Measurements from ENCODE around the gene BPIFB4. TPM values are rescaled to one million over a fixed set of nuclear protein-coding genes. Genes with fewer than 3 reads are reported as not detected.

Gene BPIFB4
- total RNA-seq (not detected in 2 replicates), polyA plus RNA-seq (not detected in 2 replicates), polyA minus RNA-seq (not detected in 2 replicates), Bru-seq, nascent RNA (not detected), BruChase-seq, experiment 1, labeled RNA remaining after a 6-hour chase (not detected), BruChase-seq, experiment 2, labeled RNA remaining after a 2-hour chase (not detected)
- not detected in 2 replicates for polyA plus RNA-seq (2011; cell fraction: cytosol; rRNA removed)
- not detected in 2 replicates for polyA plus RNA-seq (2011; cell fraction: nucleus; rRNA removed)
- not detected in 2 replicates for polyA plus RNA-seq (2012)
- polyA minus RNA-seq (2011; cell fraction: cytosol; rRNA and poly(A)+ RNA removed) = not detected
- not detected in 2 replicates for polyA minus RNA-seq (2011; cell fraction: nucleus; rRNA and poly(A)+ RNA removed)
- long read RNA-seq = 0 reads

DNA sequence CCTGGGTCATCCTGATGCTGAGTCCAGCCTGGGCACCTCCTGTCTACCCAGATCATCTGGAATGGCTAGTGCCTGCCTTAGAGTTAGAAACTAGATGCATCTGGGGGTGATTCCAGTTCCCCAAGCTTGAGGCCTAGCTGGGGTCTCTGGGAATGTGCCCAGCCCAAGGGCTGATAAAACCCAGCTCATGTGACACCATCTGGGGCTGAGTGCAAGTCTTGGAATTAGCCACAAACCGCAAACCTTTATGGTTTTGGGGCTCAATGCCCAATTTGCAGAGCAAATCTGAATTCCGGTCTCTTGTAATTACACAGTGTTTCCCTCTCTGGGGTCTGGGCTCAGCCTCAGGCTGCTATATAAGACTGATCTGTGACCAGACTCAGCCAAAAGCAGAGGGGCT, at the start of gene BPIFB4:
Gene BPIFB4 (plus strand): TSS at position 385 of the 400 bp plus-strand sequence. CDS start 1,884 bp downstream, outside the sequence.
- no peak for TF ChIP-seq POLR2A (IDR thresholded peaks at IDR 0.05; ENCODE audit: low read depth, low read length)
- TF ChIP-seq, protein P1, sequence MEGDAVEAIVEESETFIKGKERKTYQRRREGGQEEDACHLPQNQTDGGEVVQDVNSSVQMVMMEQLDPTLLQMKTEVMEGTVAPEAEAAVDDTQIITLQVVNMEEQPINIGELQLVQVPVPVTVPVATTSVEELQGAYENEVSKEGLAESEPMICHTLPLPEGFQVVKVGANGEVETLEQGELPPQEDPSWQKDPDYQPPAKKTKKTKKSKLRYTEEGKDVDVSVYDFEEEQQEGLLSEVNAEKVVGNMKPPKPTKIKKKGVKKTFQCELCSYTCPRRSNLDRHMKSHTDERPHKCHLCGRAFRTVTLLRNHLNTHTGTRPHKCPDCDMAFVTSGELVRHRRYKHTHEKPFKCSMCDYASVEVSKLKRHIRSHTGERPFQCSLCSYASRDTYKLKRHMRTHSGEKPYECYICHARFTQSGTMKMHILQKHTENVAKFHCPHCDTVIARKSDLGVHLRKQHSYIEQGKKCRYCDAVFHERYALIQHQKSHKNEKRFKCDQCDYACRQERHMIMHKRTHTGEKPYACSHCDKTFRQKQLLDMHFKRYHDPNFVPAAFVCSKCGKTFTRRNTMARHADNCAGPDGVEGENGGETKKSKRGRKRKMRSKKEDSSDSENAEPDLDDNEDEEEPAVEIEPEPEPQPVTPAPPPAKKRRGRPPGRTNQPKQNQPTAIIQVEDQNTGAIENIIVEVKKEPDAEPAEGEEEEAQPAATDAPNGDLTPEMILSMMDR (IDR thresholded peaks at IDR 0.05; ENCODE audit: extremely low read depth in 1 of 2, insufficient read depth in 1 of 2, low read depth in 1 of 2, low read length in 2 of 2) = no peak
- TF ChIP-seq GATA2 (IDR thresholded peaks at IDR 0.05; ENCODE audit: insufficient read depth, insufficient read length, low read depth, low read length) = no peak
- no peak for TF ChIP-seq FOS (IDR thresholded peaks at IDR 0.05; ENCODE audit: borderline replicate concordance, insufficient read depth, low read length)
- TF ChIP-seq POLR2AphosphoS5 (IDR thresholded peaks at IDR 0.05; ENCODE audit: insufficient read depth, low read depth, low read length) = no peak
- TF ChIP-seq, protein P2, sequence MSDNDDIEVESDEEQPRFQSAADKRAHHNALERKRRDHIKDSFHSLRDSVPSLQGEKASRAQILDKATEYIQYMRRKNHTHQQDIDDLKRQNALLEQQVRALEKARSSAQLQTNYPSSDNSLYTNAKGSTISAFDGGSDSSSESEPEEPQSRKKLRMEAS (IDR thresholded peaks at IDR 0.05; ENCODE audit: insufficient read depth, insufficient read length) = no peak
- TF ChIP-seq JUN (IDR thresholded peaks at IDR 0.05; ENCODE audit: borderline replicate concordance, insufficient read depth, insufficient read length, low read depth) = no peak
- TF ChIP-seq MYC (IDR thresholded peaks at IDR 0.05; ENCODE audit: low read depth, low read length) = no peak
- no peak for TF ChIP-seq EZH2 (IDR thresholded peaks at IDR 0.05; ENCODE audit: borderline replicate concordance, low read depth, low read length, severe bottlenecking)
- no TSS peak for BruUV-seq (replicated peaks)

More for the DNA sequence above, at the start of gene BPIFB4:
- DNase-seq (ENCODE audit: low read depth, low spot score) (no peak), FAIRE-seq (no peak)
- dilution Hi-C loops (cut with MboI; ENCODE audit: extremely low pct_ligation_motif_present, low sequenced_read_pairs) (no loop called here), intact Hi-C loops (cut with micrococcal nuclease) (no loop called here)
- Histone ChIP-seq H2AFZ (ENCODE audit: low read depth, low read length) (no peak within 1 kb of the TSS), H3K9me3 (replicated peaks; ENCODE audit: control insufficient read depth, insufficient read depth, low read length) (no peaks in the 10 kb centered on the region), H4K20me1 (replicated peaks; ENCODE audit: control insufficient read depth, extremely low read depth, insufficient read depth, low read length) (no peaks in the 10 kb centered on the region), H3K27ac (ENCODE audit: insufficient read depth, low read depth, low read length) (no peak within 1 kb of the TSS), H3K27me3 (ENCODE audit: control insufficient read depth in 2 of 2, insufficient read depth in 2 of 2, low read length in 2 of 2) (no peaks in the 10 kb centered on the region), H3K4me3 (replicated peaks in 1 of 3; ENCODE audit: insufficient read depth in 1 of 3, low read depth in 1 of 3, low read length in 3 of 3) (no peak within 1 kb of the TSS), H3K4me2 (ENCODE audit: insufficient read depth, low read length) (no peak within 1 kb of the TSS), H3K36me3 (ENCODE audit: control insufficient read depth in 2 of 2, extremely low read depth in 1 of 2, insufficient read depth in 2 of 2, low read length in 2 of 2) (no peaks in the 10 kb centered on the region), H3K9me1 (replicated peaks; ENCODE audit: control insufficient read depth, extremely low read depth, insufficient read depth, low read length) (no peaks in the 10 kb centered on the region), H3K79me2 (ENCODE audit: control insufficient read depth, insufficient read depth, low read length) (no peaks in the 10 kb centered on the region), H3K4me1 (ENCODE audit: control insufficient read depth, extremely low read depth, insufficient read depth, low read length) (no peaks in the 10 kb centered on the region), H3K9ac (replicated peaks; ENCODE audit: extremely low read depth, insufficient read depth, low read length) (no peak within 1 kb of the TSS)
- POLR2A ChIA-PET = no interaction called here
- CTCF ChIA-PET = no interaction called here
